H1 (cell line): ENCODE measurements around the gene CASS4. TPM values are rescaled to one million over a fixed set of nuclear protein-coding genes. Genes with fewer than 3 reads are reported as not detected.

Experiments used
- CTCF ChIA-PET: fragments of 300-600 bp; sonication (Branson Sonifier 250); formaldehyde crosslinking; loops from one replicate; lab custom pipeline; 2021; ENCODE audit not compliant: partially characterized antibody; lab: Charles Lee
- POLR2A ChIA-PET: fragments of 300-600 bp; sonication (Branson Sonifier 250); formaldehyde crosslinking; loops from one replicate; lab custom pipeline; 2021; ENCODE audit warnings: inconsistent platforms; ENCODE audit not compliant: partially characterized antibody; lab: Charles Lee
- DNase-seq, 2 experiments: peaks; one replicate each; pipeline versions ENCODE4 v3.0.0 to v3.0.0-alpha.2; 2010 to 2022; ENCODE audit warnings: low spot score in 2 of 2, low read depth in 1 of 2, mixed read lengths in 1 of 2
- FAIRE-seq: peaks from 2 replicates; lab custom pipeline; 2011; peaks lifted over from hg19 to GRCh38; lab: Jason Lieb, UNC
- H2AFZ ChIP-seq: 2 replicates; pipeline ENCODE4 v1.8.1; 2012; ENCODE audit warnings: low read length, inconsistent platforms
- H2AK5ac ChIP-seq: 2 replicates; pipeline ENCODE4 v1.6.1; 2013; ENCODE audit warnings: low read depth, low read length
- H2BK120ac ChIP-seq: replicated peaks from 2 replicates; pipeline ENCODE3; 2013; ENCODE audit warnings: low read depth, low read length, inconsistent platforms
- H2BK12ac ChIP-seq: 2 replicates; pipeline ENCODE4 v1.6.1; 2013; ENCODE audit warnings: low read depth, low read length
- H2BK15ac ChIP-seq: 2 replicates; pipeline ENCODE4 v1.6.1; 2013; ENCODE audit warnings: low read length
- H2BK20ac ChIP-seq: 2 replicates; pipeline ENCODE4 v1.6.1; 2013; ENCODE audit warnings: low read length
- H2BK5ac ChIP-seq: 2 replicates; pipeline ENCODE4 v1.6.1; 2013; ENCODE audit warnings: low read depth, low read length
- H3K14ac ChIP-seq: 2 replicates; pipeline ENCODE4 v1.6.1; 2013; ENCODE audit warnings: inconsistent platforms; ENCODE audit not compliant: insufficient read length
- H3K18ac ChIP-seq: 2 replicates; pipeline ENCODE4 v1.6.1; 2013; ENCODE audit warnings: low read length; ENCODE audit errors: extremely low read depth
- H3K23ac ChIP-seq: 2 replicates; pipeline ENCODE4 v1.6.1; 2013; ENCODE audit warnings: inconsistent platforms; ENCODE audit not compliant: insufficient read length
- H3K23me2 ChIP-seq: 2 replicates; pipeline ENCODE4 v1.6.1; 2013; ENCODE audit warnings: low read depth, low read length
- H3K27ac ChIP-seq: 2 replicates; pipeline ENCODE4 v1.6.1; 2011; ENCODE audit warnings: low read depth, low read length, inconsistent platforms
- H3K27me3 ChIP-seq, 4 experiments: replicated peaks in 1 of 4; 1 replicate in 1 of 4; 2 replicates in 3 of 4; pipeline versions ENCODE4 v1.6.1 to v1.8.1; 2011 to 2013; ENCODE audit warnings: low read length in 3 of 4, mild to moderate bottlenecking in 3 of 4, inconsistent platforms in 2 of 4, mixed read lengths in 2 of 4, moderate library complexity in 1 of 4; ENCODE audit not compliant: control insufficient read depth in 3 of 4, insufficient read depth in 3 of 4; ENCODE audit errors: extremely low read depth in 1 of 4
- H3K36me3 ChIP-seq, 4 experiments: 2 replicates each; pipeline versions ENCODE4 v1.6.1 to v1.8.1; 2011 to 2013; ENCODE audit warnings: mild to moderate bottlenecking in 4 of 4, low read length in 3 of 4, moderate library complexity in 2 of 4, control low read depth in 1 of 4, inconsistent platforms in 1 of 4; ENCODE audit not compliant: insufficient read depth in 4 of 4, control insufficient read depth in 2 of 4
- H3K4ac ChIP-seq: replicated peaks from 2 replicates; pipeline ENCODE3; 2013; ENCODE audit warnings: low read length, low read depth, mixed read lengths, inconsistent platforms; ENCODE audit not compliant: insufficient read length
- H3K4me1 ChIP-seq, 4 experiments: replicated peaks in 1 of 4; 1 replicate in 1 of 4; 2 replicates in 3 of 4; pipeline versions ENCODE4 v1.6.1 to v1.8.1; 2011 to 2013; ENCODE audit warnings: low read length in 3 of 4, inconsistent platforms in 2 of 4, mixed read lengths in 1 of 4; ENCODE audit not compliant: insufficient read depth in 4 of 4, control insufficient read depth in 3 of 4
- H3K4me2 ChIP-seq, 2 experiments: 2 replicates each; pipeline versions ENCODE4 v1.6.1 to v1.8.1; 2011 to 2013; ENCODE audit warnings: low read depth in 2 of 2, low read length in 2 of 2, control low read depth in 1 of 2, inconsistent platforms in 1 of 2, mild to moderate bottlenecking in 1 of 2; ENCODE audit not compliant: insufficient read depth in 1 of 2
- H3K4me3 ChIP-seq, 4 experiments: fragments of 200-600, 300-600 bp in 1 of 4; sonication (generic), shearing (Covaris generic), sonication (Bioruptor Twin) in 1 of 4; 2 replicates each; pipeline versions ENCODE4 v1.5.1 to v1.8.1; 2011 to 2016; ENCODE audit warnings: low read length in 4 of 4, low read depth in 3 of 4, control low read depth in 2 of 4, inconsistent platforms in 2 of 4, mild to moderate bottlenecking in 2 of 4, mixed read lengths in 1 of 4, moderate library complexity in 1 of 4; ENCODE audit not compliant: insufficient read depth in 2 of 4; ENCODE audit errors: extremely low read depth in 1 of 4
- H3K56ac ChIP-seq: replicated peaks from 2 replicates; pipeline ENCODE3; 2013; ENCODE audit warnings: low read depth, mild to moderate bottlenecking, mixed read lengths, low read length, inconsistent platforms; ENCODE audit not compliant: insufficient read length
- H3K79me1 ChIP-seq: 2 replicates; pipeline ENCODE4 v1.6.1; 2013; ENCODE audit warnings: low read depth, low read length, control low read depth
- H3K79me2 ChIP-seq, 2 experiments: 2 replicates each; pipeline versions ENCODE4 v1.6.1 to v1.8.1; 2012 to 2013; ENCODE audit warnings: low read length in 2 of 2, mild to moderate bottlenecking in 2 of 2, inconsistent platforms in 1 of 2; ENCODE audit not compliant: insufficient read depth in 2 of 2, control insufficient read depth in 1 of 2
- H3K9ac ChIP-seq, 4 experiments: replicated peaks in 1 of 4; 1 replicate in 1 of 4; 2 replicates in 3 of 4; pipeline versions ENCODE4 v1.6.1 to v1.8.1; 2011 to 2013; ENCODE audit warnings: low read depth in 3 of 4, low read length in 3 of 4, control low read depth in 2 of 4, mild to moderate bottlenecking in 2 of 4, moderate library complexity in 2 of 4, inconsistent platforms in 1 of 4; ENCODE audit errors: extremely low read depth in 1 of 4
- H3K9me3 ChIP-seq, 2 experiments: 2 replicates each; pipeline versions ENCODE4 v1.6.1 to v1.8.1; 2012 to 2013; ENCODE audit warnings: mild to moderate bottlenecking in 2 of 2, moderate library complexity in 2 of 2, control low read depth in 1 of 2, inconsistent platforms in 1 of 2, low read depth in 1 of 2, low read length in 1 of 2, mixed read lengths in 1 of 2; ENCODE audit not compliant: insufficient read depth in 2 of 2
- H4K20me1 ChIP-seq, 2 experiments: replicated peaks in 1 of 2; 2 replicates each; pipeline versions ENCODE3 to v1.8.1; 2011 to 2013; ENCODE audit warnings: inconsistent platforms in 2 of 2, low read length in 2 of 2, mild to moderate bottlenecking in 1 of 2; ENCODE audit not compliant: insufficient read depth in 2 of 2, control insufficient read depth in 1 of 2
- H4K5ac ChIP-seq: 2 replicates; pipeline ENCODE4 v1.6.1; 2013; ENCODE audit warnings: low read length, low read depth, mixed read lengths, inconsistent platforms; ENCODE audit not compliant: insufficient read length
- H4K8ac ChIP-seq: 2 replicates; pipeline ENCODE4 v1.8.0; 2013; ENCODE audit warnings: mild to moderate bottlenecking, moderate library complexity, low read length, inconsistent platforms; ENCODE audit not compliant: insufficient read depth; ENCODE audit errors: extremely low read depth
- H4K91ac ChIP-seq: replicated peaks from 2 replicates; pipeline ENCODE3; 2013; ENCODE audit warnings: low read length, mixed read lengths, inconsistent platforms; ENCODE audit not compliant: insufficient read length
- BACH1 ChIP-seq: IDR thresholded peaks from 2 replicates; pipeline ENCODE4 v1.6.1; 2012; ENCODE audit warnings: low read length, improper control_type of control experiment
- CBX8 ChIP-seq: fragments of 300-800, 300-1000 bp; sonication (generic); IDR thresholded peaks from 2 replicates; pipeline ENCODE4 v1.7.1; 2016; ENCODE audit warnings: low read depth, low read length, borderline replicate concordance
- CEBPB ChIP-seq: IDR thresholded peaks from 2 replicates; pipeline ENCODE4 v1.6.1; 2012; ENCODE audit warnings: low read depth, low read length
- CREB1 ChIP-seq: IDR thresholded peaks from 2 replicates; pipeline ENCODE4 v1.6.1; 2012; ENCODE audit warnings: inconsistent platforms
- CTBP2 ChIP-seq: IDR thresholded peaks from 2 replicates; pipeline ENCODE4 v1.7.0; 2011; ENCODE audit warnings: borderline replicate concordance, mild to moderate bottlenecking, moderate library complexity, mixed read lengths, low read length; ENCODE audit not compliant: insufficient read depth, insufficient read length
- EZH2 ChIP-seq: fragments of 200-600 bp; sonication (generic); IDR thresholded peaks from 2 replicates; pipeline ENCODE4 v1.7.1; 2012; ENCODE audit warnings: low read depth, mild to moderate bottlenecking, moderate library complexity, low read length, inconsistent platforms; ENCODE audit not compliant: severe bottlenecking
- GTF2F1 ChIP-seq: IDR thresholded peaks from 2 replicates; pipeline ENCODE4 v1.6.1; 2012; ENCODE audit warnings: low read depth, low read length, improper control_type of control experiment, borderline replicate concordance
- HDAC6 ChIP-seq: IDR thresholded peaks from one replicate; pipeline ENCODE4 v1.7.1; 2012; ENCODE audit warnings: low read depth, mild to moderate bottlenecking, inconsistent platforms, low read length, moderate library complexity
- NRF1 ChIP-seq: IDR thresholded peaks from 2 replicates; pipeline ENCODE4 v1.6.1; 2011; ENCODE audit warnings: mild to moderate bottlenecking, low read depth, low read length, improper control_type of control experiment
- SIN3A ChIP-seq, 2 experiments: IDR thresholded peaks in 1 of 2; conservative IDR thresholded peaks in 1 of 2; 2 replicates each; pipeline ENCODE4 v1.6.1; 2011 to 2012; ENCODE audit warnings: low read length in 2 of 2, improper control_type of control experiment in 1 of 2, low read depth in 1 of 2, mild to moderate bottlenecking in 1 of 2
- TEAD4 ChIP-seq: IDR thresholded peaks from 2 replicates; pipeline ENCODE4 v1.6.1; 2012; ENCODE audit warnings: low read depth, low read length, inconsistent platforms, mixed read lengths
- WGBS, 2 experiments: shearing (Covaris generic) in 1 of 2; methylation state at CpG; one replicate each; pipeline versions ENCODE4 v1.1.6 to v1.1.7; 2013 to 2015; ENCODE audit warnings: low lambda C conversion rate in 2 of 2, mixed read lengths in 2 of 2, inconsistent platforms in 1 of 2, low coverage in 1 of 2, missing lambda C conversion rate in 1 of 2; ENCODE audit not compliant: insufficient replicate concordance in 2 of 2, insufficient coverage in 1 of 2, insufficient read length in 1 of 2; ENCODE audit errors: extremely low coverage in 1 of 2, missing lambda C conversion rate in 1 of 2; 5-methylcytosine and 5-hydroxymethylcytosine counted together
- polyA plus RNA-seq, 7 experiments: library from polyadenylated mRNA; depleted of rRNA in 3 of 7; stranded (reverse) in 5 of 7; unstranded in 2 of 7; fragments of >200 nt in 5 of 7; fragments of 200-250 nt in 2 of 7; gene quantifications; 1 replicate in 5 of 7; 2 replicates in 1 of 7; 4 replicates in 1 of 7; pipeline versions ENCODE4 v1.2.1 to v1.2.3, GENCODE V29; 2011 to 2013; ENCODE audit warnings: missing spikeins in 2 of 7, mixed read lengths in 2 of 7
- total RNA-seq: library from RNA; stranded (reverse); fragmentation: NEBNext Ultra II Directional; extraction: Animal tissue kit (Norgen Biotek cat#: 25700); gene quantifications from 2 replicates; pipeline ENCODE4 v1.2.1, GENCODE V29; 2021
- TF ChIP-seq, protein P1 (sequence below): IDR thresholded peaks from 2 replicates; pipeline ENCODE4 v1.6.1; 2011; ENCODE audit warnings: low read length, improper control_type of control experiment

The CASS4 gene
- total and polyA plus RNA-seq, 2 of the 8 experiments (the other 6 are each of a cell fraction or from before 2014, with no cell fraction given): not detected

GRCh38 chr20:56445540-56445939 is 33.5 kb downstream of the CASS4 start:
- Histone ChIP-seq H3K79me1 (no peaks in the 10 kb centered on the region), H3K4me3 (no peak overlapping the region), H2BK120ac (no peak overlapping the region), H3K4ac (no peak overlapping the region), H3K27ac (no peak overlapping the region), H4K5ac (no peak overlapping the region), H4K91ac (no peak overlapping the region), H4K8ac (no peak overlapping the region), H4K20me1 (peaks cover 0 to 2% of the 10 kb centered on the region in 2 experiments), H2AFZ (no peak overlapping the region; the same call in 1 of the 2 replicates), H3K18ac (no peak overlapping the region), H3K23me2 (no peaks in the 10 kb centered on the region), H3K56ac (no peak overlapping the region), H3K79me2 (no peaks in the 10 kb centered on the region), H2BK20ac (no peak overlapping the region), H3K27me3 (no peaks in the 10 kb centered on the region), H3K14ac (no peak overlapping the region), H2BK15ac (no peak overlapping the region), H3K36me3 (no peaks in the 10 kb centered on the region), H3K4me1 (peaks cover 0 to 5% (median 4%) of the 10 kb centered on the region in 4 experiments; a peak in 5 of 7 replicates), H2BK12ac (no peak overlapping the region), H2AK5ac (no peak overlapping the region), H3K9me3 (no peaks in the 10 kb centered on the region), H2BK5ac (no peak overlapping the region), H3K4me2 (no peak overlapping the region), H3K23ac (no peak overlapping the region), H3K9ac (no peak overlapping the region)
- CTCF ChIA-PET: interaction anchor here (0.9 kb wide), 1 partner anchor 936 kb away, joined by 3 read pairs; no protein-coding TSS in a partner anchor
- POLR2A ChIA-PET: no interaction called here
- no peak for TF ChIP-seq GTF2F1
- no peak for TF ChIP-seq CBX8
- TF ChIP-seq BACH1: no peak
- no peak for TF ChIP-seq CEBPB
- TF ChIP-seq EZH2: no peak
- TF ChIP-seq, protein P1, sequence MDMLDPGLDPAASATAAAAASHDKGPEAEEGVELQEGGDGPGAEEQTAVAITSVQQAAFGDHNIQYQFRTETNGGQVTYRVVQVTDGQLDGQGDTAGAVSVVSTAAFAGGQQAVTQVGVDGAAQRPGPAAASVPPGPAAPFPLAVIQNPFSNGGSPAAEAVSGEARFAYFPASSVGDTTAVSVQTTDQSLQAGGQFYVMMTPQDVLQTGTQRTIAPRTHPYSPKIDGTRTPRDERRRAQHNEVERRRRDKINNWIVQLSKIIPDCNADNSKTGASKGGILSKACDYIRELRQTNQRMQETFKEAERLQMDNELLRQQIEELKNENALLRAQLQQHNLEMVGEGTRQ: no peak
- no peak for TF ChIP-seq TEAD4
- no peak for TF ChIP-seq SIN3A (conservative IDR thresholded peaks at IDR 0.05 in 1 of 2, IDR thresholded peaks at IDR 0.05 in 1 of 2; ENCODE audit: low read depth in 1 of 2, low read length in 2 of 2)
- no peak for TF ChIP-seq CREB1
- TF ChIP-seq HDAC6: no peak
- TF ChIP-seq CTBP2: no peak
- TF ChIP-seq NRF1: no peak
- 88% methylated on average over 16 of the region's 16 CpGs; no CpG with 5 or more reads in 1 of the 2 experiments for WGBS, 2 experiments
- no peak for FAIRE-seq
- DNase-seq: no peak
